ENCODE data around the gene FBN1.

Gene FBN1

DNA sequence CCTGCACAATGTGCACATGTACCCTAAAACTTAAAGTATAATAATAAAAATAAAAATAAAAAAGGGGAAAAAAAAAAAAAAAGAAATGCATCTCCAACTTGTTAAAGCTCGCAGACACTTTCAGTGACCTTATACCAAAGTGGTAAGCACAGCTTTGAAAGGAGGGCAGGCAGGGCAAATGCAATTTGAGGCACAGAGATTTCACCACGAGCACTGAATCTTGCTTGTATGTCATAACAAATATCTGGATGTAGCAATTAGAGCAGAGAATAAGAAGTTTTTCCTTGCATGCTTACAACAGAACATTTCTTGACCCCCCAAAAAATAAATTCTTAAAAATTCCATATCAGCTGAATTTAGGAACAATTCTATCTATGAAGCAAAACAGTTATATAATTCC lies 66.5 kb downstream of the FBN1 start:
- DNase-seq: no peak

DNA sequence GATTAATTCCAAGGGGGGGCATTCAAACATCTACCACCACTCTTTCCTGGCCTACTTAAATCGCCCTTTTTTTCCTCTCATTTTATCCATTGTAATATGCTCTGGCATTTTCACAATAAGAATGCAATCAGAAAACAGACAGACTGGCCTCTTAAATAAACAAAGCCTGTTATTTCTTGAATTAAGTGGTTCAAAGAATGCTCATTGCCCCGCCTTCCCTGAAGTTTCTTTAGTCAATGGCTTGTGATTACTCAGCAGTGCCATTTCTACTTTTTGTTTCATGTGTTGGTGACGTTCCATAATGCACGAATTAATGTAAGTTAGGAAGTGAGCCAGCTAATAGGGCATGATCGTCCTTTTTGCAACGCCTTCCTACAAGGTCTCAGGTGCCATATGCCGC lies 68.0 kb downstream of the FBN1 start:
- no peak for DNase-seq

DNA sequence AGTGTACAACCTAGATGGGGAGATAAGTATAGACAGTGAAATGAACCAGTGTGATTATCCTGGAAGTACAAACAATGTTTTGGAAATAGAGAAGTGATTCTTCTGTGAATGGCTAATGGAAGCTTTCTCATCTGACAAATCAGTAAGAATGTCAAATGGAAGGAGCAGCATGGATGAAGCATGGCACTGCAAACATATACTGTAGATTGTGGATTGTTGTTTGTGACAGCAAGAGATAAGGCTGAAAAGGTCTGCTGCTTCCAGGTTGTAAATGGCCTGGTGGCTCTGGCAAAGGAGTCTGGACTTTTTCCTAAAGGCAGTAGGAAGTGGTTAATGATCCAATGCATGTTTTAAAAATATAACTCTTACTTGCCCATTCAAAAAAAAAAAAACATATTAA lies 71.3 kb downstream of the FBN1 start:
- no peak for DNase-seq

DNA sequence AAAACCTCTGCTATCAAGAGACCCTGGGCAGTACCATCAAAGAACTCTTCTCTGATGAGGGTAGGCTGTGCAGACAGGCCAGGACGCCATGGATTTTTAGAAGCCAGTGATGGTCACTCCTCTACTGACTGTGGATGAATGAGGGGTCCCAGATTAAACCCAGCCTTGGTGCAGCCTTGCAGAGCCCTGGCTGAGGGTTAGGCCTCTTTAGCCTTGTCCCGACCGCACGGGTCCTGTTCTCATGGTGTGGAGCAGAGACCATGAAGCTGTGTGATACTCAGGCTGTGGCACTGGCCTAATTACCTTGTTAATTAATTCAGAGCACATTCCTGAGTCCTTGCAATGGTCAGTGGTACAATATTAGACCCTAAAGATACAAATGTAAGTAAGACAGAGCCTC lies 71.7 kb downstream of the FBN1 start:
- DNase-seq: no peak

DNA sequence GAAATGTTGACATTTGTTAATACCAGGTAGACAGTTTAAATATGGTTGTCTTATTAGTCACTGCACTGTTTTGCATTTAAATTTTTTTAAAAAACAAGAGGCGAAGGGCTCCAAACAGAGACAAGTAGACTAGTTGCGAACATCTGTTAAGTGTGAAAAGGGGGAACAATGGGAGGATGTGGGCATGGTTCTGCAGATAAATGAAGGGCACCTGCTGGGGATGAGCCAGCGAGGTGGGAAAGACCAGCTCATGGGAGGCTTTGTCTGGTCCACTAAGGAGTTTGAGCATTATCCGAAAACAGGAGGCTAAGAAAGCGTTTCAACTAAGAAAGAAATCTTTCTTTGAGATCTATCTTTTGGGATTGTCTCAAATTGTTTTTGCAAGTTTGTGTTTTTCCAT lies 72.7 kb downstream of the FBN1 start:
- DNase-seq: no peak

DNA sequence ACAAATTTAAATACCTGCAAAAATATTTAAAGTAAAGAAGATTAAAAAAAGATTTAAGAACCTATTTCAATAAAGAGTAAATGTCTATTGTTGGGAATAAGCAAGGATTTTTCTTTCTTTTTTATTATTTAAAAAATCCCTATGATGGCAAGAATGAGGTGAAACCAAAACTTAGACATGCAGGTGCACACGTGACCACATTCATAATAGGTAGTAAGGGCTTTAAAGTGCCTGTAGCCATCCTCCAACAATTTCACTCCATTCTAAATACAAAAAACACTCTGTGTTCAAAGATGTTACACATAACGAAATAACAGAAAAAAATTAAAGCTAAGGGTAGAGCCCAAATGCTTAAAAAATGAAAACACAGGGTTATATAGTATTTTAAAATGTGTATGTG lies 74.0 kb downstream of the FBN1 start:
- no peak for DNase-seq

GRCh38 chr15:48570822-48571221 lies 74.7 kb downstream of the FBN1 start:
- no peak for DNase-seq

DNA sequence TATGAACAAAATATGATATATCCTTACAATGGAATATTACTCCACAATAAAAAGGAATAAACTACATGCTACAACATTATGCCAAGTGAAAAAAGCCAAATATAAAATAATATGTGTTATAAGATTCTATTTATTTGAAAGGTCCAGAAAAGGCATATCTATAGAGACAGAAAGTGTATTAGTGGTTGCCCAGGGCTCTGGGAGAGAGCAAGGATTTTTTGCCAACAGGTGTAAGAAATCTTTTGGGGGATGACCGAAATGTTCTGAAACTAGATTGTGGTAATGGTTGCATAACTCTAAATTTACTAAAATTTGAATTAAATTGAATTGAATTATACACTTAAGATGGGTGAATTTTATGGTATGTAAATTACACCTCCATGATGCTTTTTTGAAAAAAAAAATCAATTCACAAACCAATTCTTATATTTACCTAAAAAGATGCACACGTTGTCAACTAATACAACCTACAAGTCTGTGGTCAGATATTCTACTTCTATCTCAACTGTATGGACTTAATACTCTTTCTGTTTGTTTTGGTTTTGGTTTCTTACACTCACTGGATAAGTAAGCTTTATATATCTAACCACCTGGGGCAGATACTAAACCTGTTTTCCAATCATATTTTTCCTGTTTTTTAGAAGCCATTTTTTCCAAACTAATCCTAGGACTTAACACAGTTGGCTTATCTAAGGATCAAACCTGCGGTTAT lies 75.8 kb downstream of the FBN1 start:
- no peak for DNase-seq

GRCh38 chr15:48566668-48567067 lies 78.8 kb downstream of the FBN1 start:
- no peak for DNase-seq

GRCh38 chr15:48565560-48566482 lies 79.7 kb downstream of the FBN1 start:
- DNase-seq: no peak

GRCh38 chr15:48564690-48565089 lies 80.8 kb downstream of the FBN1 start:
- DNase-seq: no peak

DNA sequence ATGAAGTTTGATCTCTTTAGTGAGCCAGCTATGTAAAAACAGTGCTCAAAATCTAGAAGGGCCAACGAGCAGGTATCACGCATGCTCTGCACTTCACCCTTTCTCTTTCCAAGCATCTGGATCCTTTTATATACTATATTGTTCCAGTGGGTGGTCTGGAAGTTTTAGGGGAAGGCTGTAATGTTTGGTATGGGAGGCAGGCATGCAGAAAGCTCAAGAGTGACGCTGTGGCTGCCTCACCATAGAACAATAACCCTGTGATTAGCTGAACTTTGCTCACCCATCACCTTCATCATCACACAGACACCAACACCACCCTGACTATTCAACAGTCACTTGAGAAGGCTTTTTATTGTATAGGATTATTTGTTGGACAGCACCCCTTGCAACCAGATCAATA lies 81.6 kb downstream of the FBN1 start:
- DNase-seq: no peak

- DNase-seq: no peak
These were observed 85.0 kb downstream of the FBN1 start for GRCh38 chr15:48560321-48561051.

GRCh38 chr15:48559285-48559684 lies 86.2 kb downstream of the FBN1 start:
- no peak for DNase-seq

GRCh38 chr15:48558226-48558625 lies 87.3 kb downstream of the FBN1 start:
- no peak for DNase-seq

DNA sequence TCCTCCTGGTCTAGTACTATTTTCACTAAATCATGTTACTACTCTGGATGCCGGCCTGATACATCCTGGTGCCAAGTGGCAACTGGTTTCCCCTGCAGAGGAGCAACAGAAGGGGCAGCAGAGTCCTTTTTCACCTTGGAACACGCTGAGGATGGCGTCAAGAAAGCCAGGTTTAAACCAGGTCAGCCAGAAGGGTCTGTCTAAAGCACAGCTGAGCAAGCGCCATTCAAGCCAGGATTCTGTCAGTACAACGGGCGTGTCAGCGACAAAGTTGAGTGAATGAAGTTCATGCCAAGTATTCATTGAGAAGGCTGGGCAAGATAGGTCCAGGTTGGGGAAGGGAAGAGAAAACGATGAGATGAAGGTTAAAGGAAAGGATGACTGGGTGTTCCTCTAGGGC lies 88.2 kb downstream of the FBN1 start:
- DNase-seq: no peak

DNA sequence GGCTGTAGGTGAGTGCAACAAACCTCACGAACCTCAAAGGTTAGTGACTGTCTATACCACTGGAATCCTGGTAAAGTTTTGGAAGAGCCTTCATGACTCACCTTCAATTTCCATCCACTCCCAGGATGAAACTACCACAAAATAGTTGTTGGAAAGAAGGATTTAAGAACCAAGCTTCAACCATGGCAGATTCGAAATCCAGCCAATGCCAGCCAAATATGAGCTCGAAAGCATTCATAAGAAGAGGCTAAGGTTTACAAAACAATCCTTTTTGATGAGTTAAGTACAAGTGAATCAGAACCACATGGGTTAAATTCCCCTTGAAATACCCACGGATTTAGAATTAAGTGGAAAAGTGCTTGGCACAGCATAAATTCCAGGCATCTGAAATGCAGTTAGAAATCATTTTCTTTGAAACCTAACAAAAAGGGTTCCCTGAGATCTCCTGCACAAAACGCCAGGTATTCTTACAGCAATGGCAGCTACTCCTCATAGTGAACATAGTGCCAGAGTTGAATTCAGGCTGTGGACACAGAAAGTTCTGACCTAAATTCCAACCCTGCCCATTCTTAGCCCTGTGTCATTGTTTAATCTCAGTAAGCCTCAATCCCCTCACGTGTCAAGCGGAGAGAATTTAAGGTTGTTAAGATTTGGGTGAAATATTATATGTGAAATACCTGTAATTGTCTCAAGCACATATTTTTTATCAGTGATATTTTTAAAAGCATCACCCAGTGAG lies 89.2 kb downstream of the FBN1 start:
- DNase-seq: no peak

- no peak for DNase-seq
These were observed 90.1 kb downstream of the FBN1 start for GRCh38 chr15:48555241-48555881.

DNA sequence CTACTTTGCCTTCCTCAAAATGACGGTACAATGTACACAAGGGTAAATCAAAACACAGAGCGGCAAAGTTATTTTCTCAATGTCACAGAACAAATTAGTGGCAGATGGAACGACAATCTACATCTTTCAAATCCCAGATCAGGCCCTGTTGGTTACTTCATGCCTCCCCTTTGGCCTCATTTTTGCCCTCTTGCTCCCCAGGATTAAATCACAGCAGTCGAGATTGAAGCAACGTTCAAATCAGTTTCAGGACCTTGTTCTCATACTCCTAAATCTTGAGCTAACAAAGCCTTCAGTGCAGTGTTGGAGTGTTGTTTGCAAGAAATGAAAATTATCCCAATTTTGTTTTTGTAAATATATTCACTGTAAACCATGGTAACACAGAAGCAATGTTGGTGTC lies 91.4 kb downstream of the FBN1 start:
- DNase-seq: no peak

GRCh38 chr15:48553559-48553958 lies 92.0 kb downstream of the FBN1 start:
- DNase-seq: no peak

DNA sequence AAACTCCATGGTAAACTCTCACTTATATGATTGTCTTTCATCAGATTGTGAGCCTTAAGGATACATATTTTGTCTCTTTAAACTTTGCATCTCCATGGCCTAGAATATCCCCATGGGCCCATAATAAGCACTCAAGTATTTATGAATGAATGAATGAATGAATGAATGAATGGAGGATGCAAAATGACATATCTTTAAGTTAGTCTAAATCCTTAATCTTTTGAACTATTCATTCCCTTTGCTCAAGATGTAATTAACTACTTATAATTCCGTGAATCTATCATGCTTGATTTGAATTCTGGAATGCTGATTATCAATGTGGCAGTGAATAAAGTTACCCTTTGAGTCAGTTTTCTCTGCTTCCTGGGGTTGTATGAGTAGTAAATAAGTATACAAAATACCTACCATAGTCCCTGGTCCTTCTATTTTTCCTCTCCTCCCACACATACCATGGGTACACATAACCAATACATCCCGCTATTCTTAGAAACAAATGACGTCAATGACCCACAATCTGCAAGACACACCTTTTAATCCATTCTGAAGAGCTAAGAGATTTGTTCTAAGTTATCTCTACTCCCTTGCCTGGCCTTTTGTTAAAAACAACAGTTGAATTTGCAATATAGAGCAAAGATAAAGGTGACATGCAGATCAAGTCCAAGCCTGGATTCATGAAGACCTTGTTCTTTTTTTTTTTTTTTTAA lies 94.5 kb downstream of the FBN1 start:
- DNase-seq: no peak

DNA sequence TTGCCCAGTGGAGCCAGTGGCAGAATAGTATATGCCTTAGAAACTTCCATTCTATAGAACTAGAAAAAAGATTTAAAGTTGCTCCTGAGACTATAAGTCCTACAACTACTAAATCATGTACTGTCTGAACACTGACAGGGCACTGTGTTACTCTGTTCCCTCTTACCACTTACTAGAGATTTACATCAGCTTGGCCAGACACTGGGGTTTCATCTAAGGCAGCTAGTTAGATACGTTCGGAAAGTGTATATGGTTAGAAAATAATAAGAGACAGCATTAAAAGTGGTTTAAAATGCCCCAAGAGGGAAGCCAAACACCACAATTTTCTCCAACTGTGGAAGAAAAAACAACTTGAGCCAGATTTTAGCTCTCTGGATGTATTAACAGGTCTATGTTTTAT lies 97.1 kb downstream of the FBN1 start:
- DNase-seq: no peak

Data from activated T-cell treated with anti-CD3 and anti-CD28 coated beads, Interleukin-2, amount 50 U/mL, for 1 hour (primary cell).